ENCODE measurements around the gene ESYT1.

- TF ChIP-seq CTCF (IDR thresholded peaks at IDR 0.05; ENCODE audit: extremely low read depth in 1 of 2, insufficient read depth in 1 of 2, low read depth in 1 of 2, low read length in 2 of 2) (no peak), MAX (IDR thresholded peaks at IDR 0.05; ENCODE audit: insufficient read depth, insufficient read length) (no peak), MYC (IDR thresholded peaks at IDR 0.05; ENCODE audit: low read depth, low read length) (no peak), FOS (IDR thresholded peaks at IDR 0.05; ENCODE audit: borderline replicate concordance, insufficient read depth, low read length) (peak; percentile 45), EZH2 (IDR thresholded peaks at IDR 0.05; ENCODE audit: borderline replicate concordance, low read depth, low read length, severe bottlenecking) (no peak), POLR2A (IDR thresholded peaks at IDR 0.05; ENCODE audit: low read depth, low read length) (peak; percentile 99), GATA2 (IDR thresholded peaks at IDR 0.05; ENCODE audit: insufficient read depth, insufficient read length, low read depth, low read length) (peak; percentile 20), POLR2AphosphoS5 (IDR thresholded peaks at IDR 0.05; ENCODE audit: insufficient read depth, low read depth, low read length) (peak; percentile 100)
Measured at GRCh38 chr12:56158029-56158925, 30.2 kb downstream of the ESYT1 start, which contains the start of gene MYL6.
